ENCODE results near the gene LSMEM2.
"Not testable (repeated sequence)": the region's sequence is repeated elsewhere in the genome, so short reads cannot be mapped to it uniquely, and the experiment has no call there.

The LSMEM2 gene

GRCh38 chr3:50238549-50239026 lies 40.3 kb upstream of the LSMEM2 start:
- H3K36me3 ChIP-seq (ENCODE audit: control insufficient read depth, insufficient read depth, low read length), result no peaks in the 10 kb centered on the region
- H3K4me1 ChIP-seq (ENCODE audit: control insufficient read depth, insufficient read depth, low read length), result peaks cover 79% of the 10 kb centered on the region
- peak overlapping the region; percentile 87 for H3K4me3 ChIP-seq (ENCODE audit: low read length)
- no peaks in the 10 kb centered on the region for H3K9me3 ChIP-seq (ENCODE audit: control insufficient read depth, low read length)
- H3K27me3 ChIP-seq (ENCODE audit: control insufficient read depth, insufficient read depth, low read length), result peaks cover 12% of the 10 kb centered on the region
- H3K9ac ChIP-seq (ENCODE audit: low read length), result peak overlapping the region; percentile 78

- Histone ChIP-seq H3K4me3 (ENCODE audit: low read length) (no peak overlapping the region), H3K4me1 (ENCODE audit: control insufficient read depth, insufficient read depth, low read length) (peaks cover 82% of the 10 kb centered on the region), H3K9ac (ENCODE audit: low read length) (no peak overlapping the region), H3K27me3 (ENCODE audit: control insufficient read depth, insufficient read depth, low read length) (peaks cover 12% of the 10 kb centered on the region), H3K36me3 (ENCODE audit: control insufficient read depth, insufficient read depth, low read length) (no peaks in the 10 kb centered on the region), H3K9me3 (ENCODE audit: control insufficient read depth, low read length) (no peaks in the 10 kb centered on the region)
Observed at GRCh38 chr3:50239649-50240048, 39.2 kb upstream of the LSMEM2 start.

- peaks cover 12% of the 10 kb centered on the region for H3K27me3 ChIP-seq (ENCODE audit: control insufficient read depth, insufficient read depth, low read length)
- H3K9ac ChIP-seq (ENCODE audit: low read length), result no peak overlapping the region
- H3K9me3 ChIP-seq (ENCODE audit: control insufficient read depth, low read length), result no peaks in the 10 kb centered on the region
- H3K4me3 ChIP-seq (ENCODE audit: low read length), result no peak overlapping the region
- H3K36me3 ChIP-seq (ENCODE audit: control insufficient read depth, insufficient read depth, low read length), result no peaks in the 10 kb centered on the region
- H3K4me1 ChIP-seq (ENCODE audit: control insufficient read depth, insufficient read depth, low read length), result peaks cover 80% of the 10 kb centered on the region
Observed at GRCh38 chr3:50241163-50241562, 37.7 kb upstream of the LSMEM2 start.

- Histone ChIP-seq H3K36me3 (ENCODE audit: control insufficient read depth, insufficient read depth, low read length) (no peaks in the 10 kb centered on the region), H3K27me3 (ENCODE audit: control insufficient read depth, insufficient read depth, low read length) (peaks cover 9% of the 10 kb centered on the region), H3K4me3 (ENCODE audit: low read length) (no peak overlapping the region), H3K4me1 (ENCODE audit: control insufficient read depth, insufficient read depth, low read length) (peaks cover 81% of the 10 kb centered on the region), H3K9ac (ENCODE audit: low read length) (peak overlapping the region; percentile 7), H3K9me3 (ENCODE audit: control insufficient read depth, low read length) (no peaks in the 10 kb centered on the region)
Observed at GRCh38 chr3:50241713-50242380, 37.0 kb upstream of the LSMEM2 start.

- peaks cover 81% of the 10 kb centered on the region for H3K4me1 ChIP-seq (ENCODE audit: control insufficient read depth, insufficient read depth, low read length)
- no peaks in the 10 kb centered on the region for H3K9me3 ChIP-seq (ENCODE audit: control insufficient read depth, low read length)
- H3K36me3 ChIP-seq (ENCODE audit: control insufficient read depth, insufficient read depth, low read length), result no peaks in the 10 kb centered on the region
- H3K9ac ChIP-seq (ENCODE audit: low read length), result peak overlapping the region; percentile 7
- no peak overlapping the region for H3K4me3 ChIP-seq (ENCODE audit: low read length)
- H3K27me3 ChIP-seq (ENCODE audit: control insufficient read depth, insufficient read depth, low read length), result peaks cover 4% of the 10 kb centered on the region
Observed at GRCh38 chr3:50242381-50242770, 36.5 kb upstream of the LSMEM2 start.

- Histone ChIP-seq H3K27me3 (ENCODE audit: control insufficient read depth, insufficient read depth, low read length) (no peaks in the 10 kb centered on the region), H3K9ac (ENCODE audit: low read length) (peak overlapping the region; percentile 7), H3K36me3 (ENCODE audit: control insufficient read depth, insufficient read depth, low read length) (no peaks in the 10 kb centered on the region), H3K4me3 (ENCODE audit: low read length) (no peak overlapping the region), H3K4me1 (ENCODE audit: control insufficient read depth, insufficient read depth, low read length) (peaks cover 81% of the 10 kb centered on the region), H3K9me3 (ENCODE audit: control insufficient read depth, low read length) (no peaks in the 10 kb centered on the region)
Observed at GRCh38 chr3:50242851-50243542, 35.9 kb upstream of the LSMEM2 start.

- Histone ChIP-seq H3K9me3 (ENCODE audit: control insufficient read depth, low read length) (no peaks in the 10 kb centered on the region), H3K9ac (ENCODE audit: low read length) (no peak overlapping the region), H3K4me3 (ENCODE audit: low read length) (no peak overlapping the region), H3K36me3 (ENCODE audit: control insufficient read depth, insufficient read depth, low read length) (no peaks in the 10 kb centered on the region), H3K4me1 (ENCODE audit: control insufficient read depth, insufficient read depth, low read length) (peaks cover 81% of the 10 kb centered on the region), H3K27me3 (ENCODE audit: control insufficient read depth, insufficient read depth, low read length) (no peaks in the 10 kb centered on the region)
Observed at GRCh38 chr3:50243543-50243895, 35.4 kb upstream of the LSMEM2 start.

- not testable (repeated sequence) for H3K9me3 ChIP-seq (ENCODE audit: control insufficient read depth, low read length)
- H3K9ac ChIP-seq (ENCODE audit: low read length), result peak overlapping the region; percentile 16
Observed at GRCh38 chr3:50244813-50245212, 34.1 kb upstream of the LSMEM2 start.

GRCh38 chr3:50245251-50245745 lies 33.6 kb upstream of the LSMEM2 start:
- H3K4me1 ChIP-seq (ENCODE audit: control insufficient read depth, insufficient read depth, low read length), result peaks cover 85% of the 10 kb centered on the region
- H3K9ac ChIP-seq (ENCODE audit: low read length), result peak overlapping the region; percentile 69
- no peaks in the 10 kb centered on the region for H3K36me3 ChIP-seq (ENCODE audit: control insufficient read depth, insufficient read depth, low read length)
- H3K27me3 ChIP-seq (ENCODE audit: control insufficient read depth, insufficient read depth, low read length), result no peaks in the 10 kb centered on the region
- no peaks in the 10 kb centered on the region for H3K9me3 ChIP-seq (ENCODE audit: control insufficient read depth, low read length)
- no peak overlapping the region for H3K4me3 ChIP-seq (ENCODE audit: low read length)

More at GRCh38 chr3:50244813-50245212, 34.1 kb upstream of the LSMEM2 start:
- H3K27me3 ChIP-seq (ENCODE audit: control insufficient read depth, insufficient read depth, low read length); H3K36me3 ChIP-seq (ENCODE audit: control insufficient read depth, insufficient read depth, low read length); H3K4me3 ChIP-seq (ENCODE audit: low read length): not testable (repeated sequence)
- peaks cover 81% of the 10 kb centered on the region for H3K4me1 ChIP-seq (ENCODE audit: control insufficient read depth, insufficient read depth, low read length)

- Histone ChIP-seq H3K4me3 (ENCODE audit: low read length) (peak overlapping the region; percentile 68), H3K36me3 (ENCODE audit: control insufficient read depth, insufficient read depth, low read length) (no peaks in the 10 kb centered on the region), H3K4me1 (ENCODE audit: control insufficient read depth, insufficient read depth, low read length) (peaks cover 89% of the 10 kb centered on the region), H3K27me3 (ENCODE audit: control insufficient read depth, insufficient read depth, low read length) (no peaks in the 10 kb centered on the region), H3K9me3 (ENCODE audit: control insufficient read depth, low read length) (no peaks in the 10 kb centered on the region), H3K9ac (ENCODE audit: low read length) (peak overlapping the region; percentile 69)
Observed at GRCh38 chr3:50245831-50246516, 32.9 kb upstream of the LSMEM2 start.

- H3K27me3 ChIP-seq (ENCODE audit: control insufficient read depth, insufficient read depth, low read length), result no peaks in the 10 kb centered on the region
- H3K4me1 ChIP-seq (ENCODE audit: control insufficient read depth, insufficient read depth, low read length), result peaks cover 88% of the 10 kb centered on the region
- peak overlapping the region; percentile 68 for H3K4me3 ChIP-seq (ENCODE audit: low read length)
- H3K36me3 ChIP-seq (ENCODE audit: control insufficient read depth, insufficient read depth, low read length), result no peaks in the 10 kb centered on the region
- no peaks in the 10 kb centered on the region for H3K9me3 ChIP-seq (ENCODE audit: control insufficient read depth, low read length)
- H3K9ac ChIP-seq (ENCODE audit: low read length), result peak overlapping the region; percentile 69
Observed at GRCh38 chr3:50246517-50246954, 32.4 kb upstream of the LSMEM2 start.

- Histone ChIP-seq H3K4me1 (ENCODE audit: control insufficient read depth, insufficient read depth, low read length) (peaks cover 78% of the 10 kb centered on the region), H3K36me3 (ENCODE audit: control insufficient read depth, insufficient read depth, low read length) (no peaks in the 10 kb centered on the region), H3K27me3 (ENCODE audit: control insufficient read depth, insufficient read depth, low read length) (no peaks in the 10 kb centered on the region), H3K9me3 (ENCODE audit: control insufficient read depth, low read length) (no peaks in the 10 kb centered on the region), H3K4me3 (ENCODE audit: low read length) (no peak overlapping the region), H3K9ac (ENCODE audit: low read length) (peak overlapping the region; percentile 36)
Observed at GRCh38 chr3:50248387-50248786, 30.5 kb upstream of the LSMEM2 start.
